Stimulated activated CD4-positive, alpha-beta T cell treated with anti-CD3 and anti-CD28 coated beads, TNF-alpha, amount 100 ng/mL, for 48 hours (primary cell): Measurements from ENCODE around the gene EIF5A.

Experiments used
- DNase-seq, 3 donors: peaks; one replicate each; pipeline ENCODE4 v3.0.0-alpha.2; 2020; ENCODE audit warnings: low read depth in 3 of 3

Gene EIF5A

GRCh38 chr17:7306911-7307685 is at the start of gene EIF5A:
TSS of gene EIF5A (plus strand) at chr17:7307628. CDS start at chr17:7309636, 2,008 bp downstream.
- DNase-seq = peak; percentile 100

GRCh38 chr17:7258731-7259554 is 48.5 kb upstream of the EIF5A start:
- DNase-seq = no peak

- DNase-seq = no peak
These were observed 47.9 kb upstream of the EIF5A start for GRCh38 chr17:7259555-7259889.

- DNase-seq = no peak
These were observed 47.3 kb upstream of the EIF5A start for GRCh38 chr17:7260151-7260550.

GRCh38 chr17:7260651-7261378 is 46.6 kb upstream of the EIF5A start:
- no peak for DNase-seq

- no peak for DNase-seq
These were observed 45.8 kb upstream of the EIF5A start for GRCh38 chr17:7261379-7262191.

- DNase-seq = no peak
These were observed 45.1 kb upstream of the EIF5A start, which contains the start of gene CLDN7 for GRCh38 chr17:7262192-7262934. TSS of gene CLDN7 (minus strand) at chr17:7262478. CDS start at chr17:7262043, 435 bp downstream.

GRCh38 chr17:7262935-7263800 is 44.3 kb upstream of the EIF5A start:
- no peak for DNase-seq

- no peak for DNase-seq
These were observed 43.7 kb upstream of the EIF5A start for GRCh38 chr17:7263801-7264078.

GRCh38 chr17:7266784-7267183 is 40.6 kb upstream of the EIF5A start:
- DNase-seq = no peak

GRCh38 chr17:7279448-7279847 is 28.0 kb upstream of the EIF5A start:
- no peak for DNase-seq

GRCh38 chr17:7280519-7281073 is 26.8 kb upstream of the EIF5A start:
- DNase-seq = peak; percentile 75 to 80 (median 78)

GRCh38 chr17:7281074-7281952 is 26.1 kb upstream of the EIF5A start, which contains the start of gene SLC2A4:
TSS of gene SLC2A4 (plus strand) at chr17:7281718. CDS start at chr17:7281935, 217 bp downstream.
- peak; percentile 80 to 95 (median 85) for DNase-seq

GRCh38 chr17:7281953-7282751 is 25.3 kb upstream of the EIF5A start:
- no peak for DNase-seq

GRCh38 chr17:7282752-7283321 is 24.6 kb upstream of the EIF5A start:
- DNase-seq = no peak

- DNase-seq = no peak
These were observed 23.8 kb upstream of the EIF5A start for GRCh38 chr17:7283471-7284216.

GRCh38 chr17:7284911-7285310 is 22.5 kb upstream of the EIF5A start:
- no peak for DNase-seq
